Measurements from ENCODE around the gene TMEM61.

GRCh38 chr1:54995835-54996234 is 15.4 kb downstream of the TMEM61 start:
- TF ChIP-seq POLR2AphosphoS5 (IDR thresholded peaks at IDR 0.05; ENCODE audit: low read depth, low read length) (no peak), CTCF (IDR thresholded peaks at IDR 0.05) (no peak), MEF2A (IDR thresholded peaks at IDR 0.05; ENCODE audit: borderline replicate concordance, low read depth) (no peak), EP300 (IDR thresholded peaks at IDR 0.05; ENCODE audit: borderline replicate concordance in 1 of 2, low read depth in 1 of 2, low read length in 1 of 2) (no peak), RFX5 (IDR thresholded peaks at IDR 0.05; ENCODE audit: low read length) (no peak), MXI1 (IDR thresholded peaks at IDR 0.05; ENCODE audit: low read depth, low read length) (no peak), RCOR1 (IDR thresholded peaks at IDR 0.05; ENCODE audit: low read length) (no peak), FOXM1 (IDR thresholded peaks at IDR 0.05; ENCODE audit: low read depth) (no peak)
- TF ChIP-seq, protein P1, sequence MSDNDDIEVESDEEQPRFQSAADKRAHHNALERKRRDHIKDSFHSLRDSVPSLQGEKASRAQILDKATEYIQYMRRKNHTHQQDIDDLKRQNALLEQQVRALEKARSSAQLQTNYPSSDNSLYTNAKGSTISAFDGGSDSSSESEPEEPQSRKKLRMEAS (IDR thresholded peaks at IDR 0.05; ENCODE audit: low read depth) = no peak
- TF ChIP-seq, protein P2, sequence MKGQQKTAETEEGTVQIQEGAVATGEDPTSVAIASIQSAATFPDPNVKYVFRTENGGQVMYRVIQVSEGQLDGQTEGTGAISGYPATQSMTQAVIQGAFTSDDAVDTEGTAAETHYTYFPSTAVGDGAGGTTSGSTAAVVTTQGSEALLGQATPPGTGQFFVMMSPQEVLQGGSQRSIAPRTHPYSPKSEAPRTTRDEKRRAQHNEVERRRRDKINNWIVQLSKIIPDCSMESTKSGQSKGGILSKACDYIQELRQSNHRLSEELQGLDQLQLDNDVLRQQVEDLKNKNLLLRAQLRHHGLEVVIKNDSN (IDR thresholded peaks at IDR 0.05; ENCODE audit: borderline replicate concordance, low read depth) = no peak

Measured in SK-N-SH (cell line).